Activated CD8-positive, alpha-beta memory T cell treated with anti-CD3 and anti-CD28 coated beads for 4 hours (primary cell): ENCODE data around the gene ANO6.

Source experiments
- DNase-seq, 2 donors: peaks; one replicate each; pipeline ENCODE4 v3.0.0-alpha.2; 2020; ENCODE audit warnings: low read depth in 2 of 2

The ANO6 gene

DNA sequence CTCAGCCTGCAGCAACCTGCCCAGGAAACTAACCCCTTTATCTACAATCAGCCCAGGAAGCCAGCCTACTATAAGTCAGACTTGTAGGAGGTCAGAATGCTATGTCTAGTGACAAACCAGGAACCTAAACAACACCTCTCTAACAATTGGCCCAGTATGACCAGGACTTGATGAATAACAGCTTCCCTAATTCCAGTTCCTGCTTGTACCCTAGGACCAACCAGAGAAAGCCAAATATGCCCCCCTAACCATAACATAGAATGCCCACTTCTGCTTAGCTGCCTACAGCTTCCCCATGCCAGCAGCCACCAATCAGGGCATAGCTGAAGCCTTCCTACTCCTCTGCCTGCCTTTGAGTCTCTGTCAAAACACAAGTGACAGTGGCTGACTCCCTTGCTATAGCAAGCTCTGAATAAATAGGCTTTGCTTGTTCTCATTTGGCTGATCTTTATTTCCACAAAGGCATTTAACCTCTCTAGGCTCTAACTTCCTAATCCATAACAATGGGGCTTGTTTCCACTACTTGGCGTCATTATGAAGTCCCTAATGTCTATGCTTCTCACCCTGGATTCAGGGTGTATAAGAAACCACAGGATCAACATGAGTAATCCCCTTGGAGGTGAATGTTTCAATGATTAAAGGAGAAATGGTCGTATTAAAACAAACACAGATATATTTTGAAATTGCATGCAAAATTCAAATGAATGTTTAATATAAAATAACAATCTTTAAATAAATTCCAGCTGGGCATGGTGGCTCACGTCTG is 220.2 kb downstream of the ANO6 start:
- DNase-seq: no peak

DNA sequence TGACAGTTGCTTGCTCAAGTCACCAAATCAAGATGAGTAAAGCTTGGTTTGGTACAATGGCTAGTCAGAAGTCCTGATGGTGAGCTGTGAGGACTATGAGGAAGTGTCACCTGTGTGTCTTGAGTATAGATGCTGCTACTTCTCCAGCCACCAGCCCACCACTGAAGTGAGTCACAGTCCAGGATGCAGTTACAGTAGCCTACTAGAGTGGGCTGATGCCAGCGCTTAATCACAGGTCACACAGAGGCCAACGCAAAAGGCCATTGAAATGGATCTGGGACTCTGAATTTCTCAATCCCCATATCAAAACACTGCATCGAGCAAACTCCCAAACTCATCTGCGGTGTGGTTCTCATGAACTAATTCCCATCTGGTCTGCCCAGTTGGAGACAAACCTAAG is 223.1 kb downstream of the ANO6 start:
- no peak for DNase-seq

DNA sequence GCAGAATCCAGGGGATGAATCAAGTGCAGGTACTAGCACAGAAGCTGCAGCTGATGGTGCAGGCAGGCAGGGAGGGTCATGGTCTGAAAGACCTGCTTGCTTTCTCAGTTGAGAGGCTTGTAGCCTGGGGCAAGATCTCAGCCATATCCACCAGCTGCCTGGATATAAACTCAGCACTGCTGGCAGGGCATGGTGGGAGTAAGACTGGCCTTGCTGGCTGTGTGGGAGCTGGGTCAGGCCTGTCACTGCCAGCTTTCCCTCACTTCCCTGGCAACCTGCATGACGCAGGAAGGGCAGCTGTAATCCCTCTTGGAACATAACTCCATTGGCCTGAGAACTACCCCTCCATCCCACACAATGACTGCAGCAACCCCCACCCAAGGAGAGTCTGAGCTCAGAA is 230.1 kb downstream of the ANO6 start:
- no peak for DNase-seq

DNA sequence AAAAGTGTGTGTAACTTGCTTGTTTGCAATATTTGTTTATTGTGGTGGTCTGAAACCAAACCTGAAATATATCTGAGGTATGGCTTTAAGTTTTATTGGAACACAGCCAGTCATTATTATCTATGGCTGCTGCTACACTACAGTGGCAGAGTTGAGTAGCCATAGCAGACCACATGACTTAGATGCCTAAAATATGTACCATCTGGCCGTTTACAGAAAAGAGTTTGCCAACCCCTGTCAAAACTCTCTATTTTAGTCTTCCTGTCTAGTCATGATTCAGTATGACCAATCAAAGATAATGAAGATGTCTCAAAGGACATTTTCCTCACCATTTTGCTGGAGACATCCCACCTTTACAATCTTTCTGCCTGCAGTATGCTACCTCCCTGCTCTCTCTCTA is 242.3 kb downstream of the ANO6 start:
- DNase-seq: no peak

DNA sequence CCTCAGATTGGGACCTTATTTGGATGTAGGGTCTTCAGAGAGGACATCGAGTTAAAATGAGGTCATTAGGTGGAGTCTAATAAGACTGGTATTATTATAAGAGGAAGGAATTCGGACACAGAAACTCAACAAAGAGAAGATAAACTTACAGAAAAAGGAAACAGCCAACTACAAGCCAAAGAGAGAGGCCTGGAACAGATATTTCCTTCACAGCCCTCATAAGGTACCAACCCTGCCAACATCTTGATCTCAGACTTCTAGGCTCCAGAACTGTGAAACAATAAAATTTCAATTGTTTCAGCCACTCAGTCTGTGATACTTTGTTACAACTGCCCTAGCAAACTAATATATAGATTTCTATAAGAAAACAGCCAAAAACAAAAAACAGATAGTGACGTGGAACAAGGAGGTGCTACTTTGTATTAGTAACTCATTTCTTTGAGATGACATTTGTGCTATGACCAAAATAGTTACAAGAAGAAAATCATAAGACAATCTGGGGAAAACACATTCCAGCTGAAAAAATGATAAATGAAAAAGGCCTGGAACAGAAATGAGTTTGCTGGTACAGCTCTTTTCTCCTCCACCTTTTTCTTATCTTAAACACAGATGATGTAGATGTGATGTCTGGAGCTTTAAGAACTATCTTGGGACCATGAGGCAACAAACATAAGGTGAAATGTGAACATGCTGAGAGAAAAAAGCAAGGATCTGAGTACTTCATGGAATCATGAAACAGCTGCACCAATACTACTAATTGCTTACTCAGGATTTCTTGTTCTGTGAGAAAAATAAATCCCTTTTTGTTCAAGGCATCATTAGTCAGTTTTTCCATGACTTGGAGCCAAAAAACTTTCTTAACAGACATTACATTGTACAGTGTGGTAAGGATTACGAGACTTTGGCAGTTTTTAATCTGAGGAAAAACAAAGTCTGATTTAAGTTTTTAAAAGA is 243.2 kb downstream of the ANO6 start:
- no peak for DNase-seq

DNA sequence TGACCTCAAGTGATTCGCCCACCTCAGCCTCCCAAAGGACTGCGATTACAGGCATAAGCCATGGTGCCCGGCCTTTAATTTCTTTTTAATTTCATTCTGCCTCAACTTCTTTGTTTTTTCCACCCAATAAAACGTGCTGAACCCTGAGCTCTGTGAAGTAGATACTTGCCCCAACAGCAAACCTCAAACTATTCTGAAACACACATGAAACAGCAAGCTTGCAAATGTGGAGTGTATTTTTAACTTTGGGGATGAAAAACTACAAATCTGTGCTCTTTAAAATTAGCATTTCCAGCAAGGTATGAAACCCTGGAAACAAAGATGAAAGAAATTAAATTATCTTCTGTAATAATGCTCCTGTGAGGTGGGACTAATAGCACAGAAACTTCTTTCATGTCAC is 246.6 kb downstream of the ANO6 start:
- no peak for DNase-seq

DNA sequence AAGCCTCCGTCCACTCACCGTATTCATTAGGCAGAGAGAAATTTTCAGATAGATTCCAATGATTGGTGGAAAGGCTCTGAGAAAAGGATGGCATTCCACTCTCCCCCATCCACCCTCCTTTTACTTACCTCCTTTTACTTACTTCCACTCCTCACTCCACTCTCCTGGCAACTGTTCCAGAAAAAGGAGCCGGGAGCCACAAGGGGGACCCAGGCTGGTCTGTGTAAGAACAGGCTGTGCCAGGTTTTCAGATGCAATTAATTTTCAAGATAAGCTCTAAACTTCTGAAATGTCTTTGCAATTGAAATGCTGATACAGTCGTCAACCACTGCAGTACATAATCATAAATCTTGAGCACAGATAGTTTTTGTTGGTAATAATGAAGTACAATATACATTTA is 248.8 kb downstream of the ANO6 start:
- DNase-seq: no peak

DNA sequence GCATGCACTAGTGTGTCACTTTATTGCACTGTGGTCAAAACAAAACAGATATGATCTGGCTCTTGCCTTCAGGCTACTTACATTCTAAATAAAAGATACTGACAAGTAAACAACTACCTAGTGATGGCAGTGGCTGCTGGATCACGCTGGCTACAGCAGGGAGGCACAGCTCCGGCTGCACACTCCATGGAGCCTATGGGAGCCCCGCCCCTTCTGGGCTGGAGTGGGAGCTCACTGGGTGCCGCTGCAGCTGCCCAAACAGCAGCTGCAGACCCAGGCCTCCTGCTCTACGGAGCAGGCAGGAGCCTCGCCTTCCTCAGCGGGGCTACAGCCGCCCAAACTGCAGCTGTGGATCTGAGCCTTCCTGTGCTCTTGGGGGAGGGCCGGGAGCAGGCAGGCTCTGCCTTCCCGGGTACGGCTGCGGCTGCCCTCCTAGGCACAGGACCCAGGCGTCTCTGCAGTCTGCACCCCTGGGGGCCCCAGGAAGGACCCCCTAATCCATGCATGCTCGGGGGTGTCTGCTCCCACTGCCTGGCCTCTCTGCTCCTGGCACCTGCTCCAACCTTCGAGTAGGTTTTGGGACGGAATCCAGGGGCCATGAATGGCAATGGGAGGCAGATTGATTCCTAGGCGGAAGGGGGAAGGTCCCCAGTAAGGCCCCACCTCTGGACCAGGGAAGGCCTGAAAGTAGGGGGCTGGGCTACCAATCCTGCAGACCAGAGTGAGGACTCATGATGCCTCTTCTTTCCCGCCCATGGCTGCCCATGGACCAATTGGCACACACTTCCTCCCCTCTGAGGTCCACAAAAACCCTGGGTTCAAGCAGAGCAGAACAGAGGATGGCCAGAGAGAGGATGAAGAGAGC is 253.1 kb downstream of the ANO6 start:
- no peak for DNase-seq

DNA sequence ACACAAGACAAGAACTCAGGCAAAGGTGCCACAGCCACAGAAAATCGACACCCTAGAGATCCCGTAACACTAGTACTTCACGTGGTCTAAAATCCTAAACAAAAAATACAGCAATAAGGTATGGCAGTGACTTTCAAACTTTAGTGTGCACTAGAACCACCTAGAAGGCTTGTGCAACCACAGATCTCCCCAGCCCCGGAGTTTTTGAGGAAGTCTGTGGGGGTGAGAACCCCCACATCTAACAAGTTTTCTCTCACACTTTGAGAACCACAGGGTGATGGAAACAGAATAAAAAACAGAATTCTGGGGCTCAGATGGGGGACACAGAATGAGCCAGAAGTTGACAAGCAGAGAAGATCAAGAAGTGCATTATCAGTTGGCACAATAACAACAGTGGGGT is 254.0 kb downstream of the ANO6 start:
- peak in 1 of 2 donors; percentile 2 for DNase-seq

DNA sequence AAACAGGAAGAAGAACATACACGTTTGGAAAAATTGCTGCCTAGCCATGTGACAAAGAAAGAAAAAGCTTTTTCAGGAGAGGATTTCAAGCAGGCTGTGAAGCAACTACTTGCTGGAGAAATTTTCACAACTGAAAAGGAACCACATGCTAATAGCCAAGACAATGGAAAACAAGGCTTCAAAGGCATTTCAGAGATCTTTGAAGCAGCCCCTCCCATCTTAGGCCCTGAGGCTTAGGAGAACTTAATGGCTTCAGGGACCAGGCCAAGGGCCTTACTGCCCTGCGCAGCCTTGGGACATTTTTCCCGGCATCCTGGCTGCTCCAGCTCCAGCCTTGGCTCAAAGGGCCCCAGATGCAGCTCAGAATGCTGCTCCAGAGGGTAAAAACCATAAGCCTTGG is 257.7 kb downstream of the ANO6 start:
- DNase-seq: no peak

DNA sequence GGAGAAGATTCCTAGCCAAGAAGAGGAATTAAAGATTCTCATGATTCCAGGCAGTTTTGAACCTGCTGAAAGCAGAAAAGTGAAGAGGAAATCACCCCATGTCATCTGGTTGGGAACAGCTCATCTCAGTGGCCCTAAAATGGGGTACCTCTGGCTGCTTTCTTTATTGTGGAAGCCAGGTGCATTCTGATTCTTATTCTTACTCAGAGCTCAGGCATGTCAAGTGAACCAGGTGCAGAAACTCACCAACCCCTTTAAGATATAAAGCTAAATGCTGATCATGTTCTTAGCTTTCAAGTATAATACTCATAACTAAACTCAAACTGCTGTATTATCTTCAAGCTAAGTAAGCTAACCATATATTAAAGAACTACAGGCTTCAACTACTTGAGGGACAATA is 259.7 kb downstream of the ANO6 start:
- no peak for DNase-seq

DNA sequence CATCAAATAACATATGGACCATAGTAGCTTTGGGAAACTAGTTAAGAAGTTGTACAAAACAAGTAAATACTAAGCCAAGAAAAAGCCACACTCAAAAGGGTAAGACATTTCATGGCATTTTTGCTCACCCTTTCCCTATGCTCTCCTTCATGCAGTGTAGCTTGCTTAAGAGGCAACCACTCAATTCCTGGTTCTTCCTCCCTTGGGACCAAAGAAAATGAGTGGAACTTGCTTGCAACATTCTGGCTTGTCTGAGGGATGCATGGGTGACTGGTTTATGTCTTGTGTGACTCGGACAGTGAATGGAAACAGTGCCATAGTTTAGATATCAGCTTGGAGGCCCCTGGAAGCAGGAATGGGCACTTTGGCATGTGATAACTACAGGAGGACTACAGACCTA is 261.6 kb downstream of the ANO6 start:
- DNase-seq: no peak

DNA sequence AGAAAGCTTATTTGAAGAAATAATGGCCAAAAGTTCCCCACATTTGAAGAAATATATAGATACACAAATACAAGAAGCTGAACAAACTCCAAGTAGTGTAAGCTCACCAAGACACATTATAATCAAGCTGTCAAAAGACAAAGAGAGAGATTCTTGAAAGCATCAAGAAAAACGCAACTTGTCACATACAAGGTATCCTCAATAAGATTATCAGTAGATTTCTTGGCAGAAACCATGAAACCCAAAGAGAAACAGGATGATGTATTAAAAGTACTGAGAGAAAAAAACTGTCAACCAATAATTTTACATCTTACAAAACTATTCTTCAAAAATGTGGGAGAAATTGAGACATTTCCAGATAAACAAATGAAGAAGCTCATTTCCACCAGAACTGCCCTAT is 263.0 kb downstream of the ANO6 start:
- DNase-seq: no peak

DNA sequence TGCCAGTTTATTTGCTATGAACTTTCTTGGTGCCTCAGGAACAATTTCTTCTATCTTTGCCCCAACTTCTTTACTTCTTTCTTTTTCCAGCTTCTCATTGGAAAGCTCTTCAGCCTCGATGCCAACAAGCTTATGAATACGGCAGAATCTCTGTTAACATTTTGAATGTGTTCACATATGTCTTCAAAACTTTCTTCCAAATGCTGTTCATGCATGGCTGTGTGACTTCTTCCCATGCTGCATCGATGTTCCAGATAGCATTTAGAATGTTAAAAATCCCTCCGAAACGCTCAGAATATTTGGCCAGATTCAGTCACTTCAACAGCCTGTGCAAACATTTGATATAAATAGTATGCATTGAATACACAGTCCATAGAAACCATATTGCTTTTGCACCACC is 265.9 kb downstream of the ANO6 start:
- no peak for DNase-seq

DNA sequence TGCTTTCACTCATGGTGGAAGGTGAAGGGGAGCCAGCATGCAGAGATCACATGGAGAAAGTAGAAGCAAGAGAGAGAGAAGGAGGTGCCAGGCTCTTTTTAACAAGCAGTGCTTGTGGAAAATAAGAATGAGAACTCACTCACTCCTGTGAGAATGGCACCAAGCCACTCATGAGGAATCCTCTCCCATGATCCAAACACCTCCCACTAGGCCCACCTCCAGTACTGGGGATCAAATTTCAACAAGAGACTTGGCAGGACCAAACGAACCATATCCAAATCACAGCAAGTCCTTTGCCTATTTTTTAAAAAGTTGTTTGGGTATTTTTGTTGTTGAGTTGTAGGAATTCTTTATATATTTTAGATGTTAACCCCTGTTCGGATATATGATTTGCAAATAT is 267.7 kb downstream of the ANO6 start:
- no peak for DNase-seq
